Measurements from ENCODE around the gene WDR45B.

DNA sequence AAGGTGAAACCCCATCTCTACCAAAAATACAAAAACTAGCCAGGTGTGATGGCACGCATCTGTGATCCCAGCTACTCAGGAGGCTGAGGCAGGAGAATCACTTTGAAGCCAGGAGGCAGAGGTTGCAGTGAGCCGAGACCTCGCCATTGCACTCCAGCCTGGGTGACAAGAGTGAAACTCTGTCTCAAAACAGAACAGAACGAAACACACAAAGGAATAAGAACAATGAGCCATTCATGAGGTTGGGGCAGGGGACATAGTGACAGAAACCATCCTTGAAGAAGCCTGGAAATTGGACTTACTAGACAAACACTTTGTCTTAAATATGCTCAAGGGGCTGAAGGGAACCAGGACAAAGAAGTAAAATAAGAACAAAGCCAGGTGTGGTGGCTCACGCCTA lies 39.4 kb downstream of the WDR45B start:
- TF ChIP-seq, protein P1, sequence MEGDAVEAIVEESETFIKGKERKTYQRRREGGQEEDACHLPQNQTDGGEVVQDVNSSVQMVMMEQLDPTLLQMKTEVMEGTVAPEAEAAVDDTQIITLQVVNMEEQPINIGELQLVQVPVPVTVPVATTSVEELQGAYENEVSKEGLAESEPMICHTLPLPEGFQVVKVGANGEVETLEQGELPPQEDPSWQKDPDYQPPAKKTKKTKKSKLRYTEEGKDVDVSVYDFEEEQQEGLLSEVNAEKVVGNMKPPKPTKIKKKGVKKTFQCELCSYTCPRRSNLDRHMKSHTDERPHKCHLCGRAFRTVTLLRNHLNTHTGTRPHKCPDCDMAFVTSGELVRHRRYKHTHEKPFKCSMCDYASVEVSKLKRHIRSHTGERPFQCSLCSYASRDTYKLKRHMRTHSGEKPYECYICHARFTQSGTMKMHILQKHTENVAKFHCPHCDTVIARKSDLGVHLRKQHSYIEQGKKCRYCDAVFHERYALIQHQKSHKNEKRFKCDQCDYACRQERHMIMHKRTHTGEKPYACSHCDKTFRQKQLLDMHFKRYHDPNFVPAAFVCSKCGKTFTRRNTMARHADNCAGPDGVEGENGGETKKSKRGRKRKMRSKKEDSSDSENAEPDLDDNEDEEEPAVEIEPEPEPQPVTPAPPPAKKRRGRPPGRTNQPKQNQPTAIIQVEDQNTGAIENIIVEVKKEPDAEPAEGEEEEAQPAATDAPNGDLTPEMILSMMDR (IDR thresholded peaks at IDR 0.05; ENCODE audit: low read depth, low read length, poor library complexity, severe bottlenecking) = no peak
- TF ChIP-seq EZH2phosphoT487 (IDR thresholded peaks at IDR 0.05; ENCODE audit: borderline replicate concordance, low read length) = no peak

Data from DOHH2 (cell line).